Vagina (tissue), 2 donors: ENCODE data around the gene TMEM38B.

Experiments
- POLR2A ChIP-seq, 2 donors: fragments of 450-650 bp; IDR thresholded peaks; one replicate each; pipeline ENCODE4 v1.6.1; 2017; ENCODE audit warnings: antibody characterized with exemption in 2 of 2, mild to moderate bottlenecking in 2 of 2, moderate library complexity in 2 of 2
- TF ChIP-seq, protein P1 (sequence below), 3 experiments: fragments of 450-650 bp in 2 of 3; fragments of 200-600 bp in 1 of 3; sonication (generic) in 1 of 3; IDR thresholded peaks; one replicate each; pipeline ENCODE4 v1.5.1; 2017 to 2019; ENCODE audit warnings: antibody characterized with exemption in 3 of 3, mild to moderate bottlenecking in 2 of 3, moderate library complexity in 2 of 3

DNA sequence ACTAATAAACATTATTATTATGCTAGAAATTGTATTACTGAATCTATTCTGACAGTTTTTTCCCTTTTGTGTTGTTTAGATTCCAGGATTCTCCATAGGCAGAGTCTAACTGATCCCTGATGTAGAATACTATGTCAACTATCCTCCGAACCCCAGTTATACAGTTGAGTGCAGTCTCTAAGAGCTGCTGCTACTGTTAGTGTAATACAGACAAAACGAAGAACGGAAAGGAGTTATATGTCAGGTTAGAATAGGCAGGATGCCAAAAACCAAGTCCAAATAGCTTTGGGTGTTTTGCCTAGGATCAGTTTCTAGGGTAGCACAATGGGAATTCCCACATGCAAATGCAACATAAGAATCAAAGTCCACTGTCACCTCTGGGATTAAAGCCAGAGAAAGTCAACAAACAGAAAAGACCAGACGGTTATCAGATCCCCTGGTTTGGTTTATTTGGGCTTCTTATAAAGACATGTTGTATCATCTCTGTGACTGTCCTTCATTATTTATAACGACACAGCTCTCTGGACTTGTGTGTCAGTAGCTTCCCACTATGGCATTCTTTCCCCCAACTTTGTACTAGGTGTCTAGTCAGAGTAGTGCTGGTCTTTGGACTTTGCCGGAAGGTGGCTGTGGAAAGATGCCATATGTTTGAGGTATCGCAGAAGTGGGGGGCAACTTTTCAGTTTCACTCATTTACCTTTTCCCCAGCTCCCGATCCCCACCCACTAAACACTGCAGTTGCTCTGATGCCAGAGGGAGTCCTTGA lies 14.9 kb upstream of the TMEM38B start:
- TF ChIP-seq, protein P1, sequence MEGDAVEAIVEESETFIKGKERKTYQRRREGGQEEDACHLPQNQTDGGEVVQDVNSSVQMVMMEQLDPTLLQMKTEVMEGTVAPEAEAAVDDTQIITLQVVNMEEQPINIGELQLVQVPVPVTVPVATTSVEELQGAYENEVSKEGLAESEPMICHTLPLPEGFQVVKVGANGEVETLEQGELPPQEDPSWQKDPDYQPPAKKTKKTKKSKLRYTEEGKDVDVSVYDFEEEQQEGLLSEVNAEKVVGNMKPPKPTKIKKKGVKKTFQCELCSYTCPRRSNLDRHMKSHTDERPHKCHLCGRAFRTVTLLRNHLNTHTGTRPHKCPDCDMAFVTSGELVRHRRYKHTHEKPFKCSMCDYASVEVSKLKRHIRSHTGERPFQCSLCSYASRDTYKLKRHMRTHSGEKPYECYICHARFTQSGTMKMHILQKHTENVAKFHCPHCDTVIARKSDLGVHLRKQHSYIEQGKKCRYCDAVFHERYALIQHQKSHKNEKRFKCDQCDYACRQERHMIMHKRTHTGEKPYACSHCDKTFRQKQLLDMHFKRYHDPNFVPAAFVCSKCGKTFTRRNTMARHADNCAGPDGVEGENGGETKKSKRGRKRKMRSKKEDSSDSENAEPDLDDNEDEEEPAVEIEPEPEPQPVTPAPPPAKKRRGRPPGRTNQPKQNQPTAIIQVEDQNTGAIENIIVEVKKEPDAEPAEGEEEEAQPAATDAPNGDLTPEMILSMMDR (IDR thresholded peaks at IDR 0.05): no peak
- TF ChIP-seq POLR2A (IDR thresholded peaks at IDR 0.05): no peak
